Measurements from ENCODE around the gene KLK5. TPM values are rescaled to one million over a fixed set of nuclear protein-coding genes. Genes with fewer than 3 reads are reported as not detected.

Gene KLK5
- total and polyA plus RNA-seq, 4 donors, result not detected

DNA sequence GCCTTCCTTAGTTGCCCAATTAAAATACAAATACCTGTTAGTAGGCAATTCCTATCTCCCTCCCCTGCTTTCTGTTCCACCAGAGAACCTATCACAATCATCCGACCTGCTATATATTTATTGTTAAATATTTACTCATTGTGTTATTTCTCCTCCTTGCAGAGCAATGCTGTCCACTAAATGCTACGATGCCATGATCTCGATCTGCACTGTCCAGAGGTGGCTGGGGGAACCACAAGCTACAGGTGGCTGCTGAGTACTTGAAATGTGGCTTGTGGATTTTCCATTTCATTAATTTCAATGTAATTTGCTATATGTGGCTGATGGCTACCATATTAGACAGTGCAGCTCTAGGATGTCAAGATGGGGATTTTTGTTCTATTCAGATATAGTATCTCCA is 11.4 kb upstream of the KLK5 start:
- 67% methylated on average over 3 of the region's 3 CpGs for WGBS
- Histone ChIP-seq H3K4me1 (ENCODE audit: control insufficient read depth in 4 of 4, insufficient read depth in 4 of 4, low read length in 3 of 4) (no peaks in the 10 kb centered on the region), H3K27ac (ENCODE audit: low read depth in 1 of 2, low read length in 2 of 2) (no peak overlapping the region), H3K9ac (ENCODE audit: low read depth in 1 of 2, low read length in 2 of 2) (no peak overlapping the region), H3K36me3 (ENCODE audit: control insufficient read depth in 4 of 4, insufficient read depth in 3 of 4, low read depth in 1 of 4, low read length in 3 of 4) (no peaks in the 10 kb centered on the region), H3K9me3 (ENCODE audit: control insufficient read depth in 4 of 4, low read length in 3 of 4) (peaks cover 0 to 8% (median 1%) of the 10 kb centered on the region in 4 donors), H3K4me3 (ENCODE audit: low read depth in 1 of 3, low read length in 3 of 3) (no peak overlapping the region), H3K27me3 (ENCODE audit: control insufficient read depth in 4 of 4, insufficient read depth in 4 of 4, low read length in 3 of 4) (peaks cover 0 to 5% (median 0%) of the 10 kb centered on the region in 4 donors)
- no peak for DNase-seq (ENCODE audit: low spot score)
- TF ChIP-seq, protein P1, sequence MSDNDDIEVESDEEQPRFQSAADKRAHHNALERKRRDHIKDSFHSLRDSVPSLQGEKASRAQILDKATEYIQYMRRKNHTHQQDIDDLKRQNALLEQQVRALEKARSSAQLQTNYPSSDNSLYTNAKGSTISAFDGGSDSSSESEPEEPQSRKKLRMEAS (IDR thresholded peaks at IDR 0.05), result no peak
- TF ChIP-seq HNF4A (conservative IDR thresholded peaks at IDR 0.05) (no peak), SP1 (IDR thresholded peaks at IDR 0.05) (no peak), ZBTB33 (IDR thresholded peaks at IDR 0.05) (no peak), GABPA (IDR thresholded peaks at IDR 0.05 in 1 of 2, conservative IDR thresholded peaks at IDR 0.05 in 1 of 2) (no peak)

DNA sequence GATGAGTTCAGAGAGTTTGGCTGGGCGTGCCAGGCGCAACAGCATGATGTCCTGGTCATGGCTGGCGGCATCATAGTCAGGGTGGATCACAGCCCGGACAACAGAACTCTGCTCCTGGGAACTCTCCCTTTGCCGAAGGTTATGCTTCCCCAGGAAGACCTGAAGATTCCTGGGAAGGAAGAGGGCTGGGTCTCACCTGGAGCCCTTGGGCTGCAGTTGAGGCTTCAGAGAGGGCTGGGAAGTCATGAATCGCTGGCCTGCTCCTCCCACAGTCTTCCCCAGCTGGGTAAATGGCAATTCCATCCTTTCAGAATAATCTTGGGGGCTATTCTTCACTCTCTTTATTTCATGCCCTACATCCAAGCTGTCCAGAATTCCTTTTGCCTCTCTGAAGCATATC is 10.5 kb upstream of the KLK5 start:
- H3K9me3 ChIP-seq (ENCODE audit: control insufficient read depth in 4 of 4, low read length in 3 of 4), result peaks cover 0 to 8% (median 1%) of the 10 kb centered on the region in 4 donors
- TF ChIP-seq FOXA2 (IDR thresholded peaks at IDR 0.05) (no peak), TAF1 (conservative IDR thresholded peaks at IDR 0.05) (no peak), NR2F2 (IDR thresholded peaks at IDR 0.05) (no peak), JUND (IDR thresholded peaks at IDR 0.05) (no peak), EGR1 (IDR thresholded peaks at IDR 0.05; ENCODE audit: low read depth in 2 of 2) (no peak), HNF4A (conservative IDR thresholded peaks at IDR 0.05) (no peak), ATF3 (IDR thresholded peaks at IDR 0.05) (no peak), FOXA1 (IDR thresholded peaks at IDR 0.05) (no peak), RAD21 (IDR thresholded peaks at IDR 0.05) (no peak), SP1 (IDR thresholded peaks at IDR 0.05) (no peak), REST (IDR thresholded peaks at IDR 0.05) (no peak), GABPA (IDR thresholded peaks at IDR 0.05 in 1 of 2, conservative IDR thresholded peaks at IDR 0.05 in 1 of 2) (no peak), ZBTB33 (IDR thresholded peaks at IDR 0.05) (no peak), RXRA (IDR thresholded peaks at IDR 0.05) (no peak)
- TF ChIP-seq, protein P1 (IDR thresholded peaks at IDR 0.05), result no peak
- TF ChIP-seq, protein P2, sequence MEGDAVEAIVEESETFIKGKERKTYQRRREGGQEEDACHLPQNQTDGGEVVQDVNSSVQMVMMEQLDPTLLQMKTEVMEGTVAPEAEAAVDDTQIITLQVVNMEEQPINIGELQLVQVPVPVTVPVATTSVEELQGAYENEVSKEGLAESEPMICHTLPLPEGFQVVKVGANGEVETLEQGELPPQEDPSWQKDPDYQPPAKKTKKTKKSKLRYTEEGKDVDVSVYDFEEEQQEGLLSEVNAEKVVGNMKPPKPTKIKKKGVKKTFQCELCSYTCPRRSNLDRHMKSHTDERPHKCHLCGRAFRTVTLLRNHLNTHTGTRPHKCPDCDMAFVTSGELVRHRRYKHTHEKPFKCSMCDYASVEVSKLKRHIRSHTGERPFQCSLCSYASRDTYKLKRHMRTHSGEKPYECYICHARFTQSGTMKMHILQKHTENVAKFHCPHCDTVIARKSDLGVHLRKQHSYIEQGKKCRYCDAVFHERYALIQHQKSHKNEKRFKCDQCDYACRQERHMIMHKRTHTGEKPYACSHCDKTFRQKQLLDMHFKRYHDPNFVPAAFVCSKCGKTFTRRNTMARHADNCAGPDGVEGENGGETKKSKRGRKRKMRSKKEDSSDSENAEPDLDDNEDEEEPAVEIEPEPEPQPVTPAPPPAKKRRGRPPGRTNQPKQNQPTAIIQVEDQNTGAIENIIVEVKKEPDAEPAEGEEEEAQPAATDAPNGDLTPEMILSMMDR (IDR thresholded peaks at IDR 0.05; ENCODE audit: low read depth, low read length, missing input control), result no peak
- no peaks in the 10 kb centered on the region for H3K4me1 ChIP-seq (ENCODE audit: control insufficient read depth in 4 of 4, insufficient read depth in 4 of 4, low read length in 3 of 4)
- no peaks in the 10 kb centered on the region for H3K36me3 ChIP-seq (ENCODE audit: control insufficient read depth in 4 of 4, insufficient read depth in 3 of 4, low read depth in 1 of 4, low read length in 3 of 4)
- peaks cover 0 to 5% (median 0%) of the 10 kb centered on the region in 4 donors for H3K27me3 ChIP-seq (ENCODE audit: control insufficient read depth in 4 of 4, insufficient read depth in 4 of 4, low read length in 3 of 4)
- H3K27ac ChIP-seq (ENCODE audit: low read depth in 1 of 2, low read length in 2 of 2), result no peak overlapping the region
- no peak overlapping the region for H3K4me3 ChIP-seq (ENCODE audit: low read depth in 1 of 3, low read length in 3 of 3)
- WGBS, result 78% methylated on average over 6 of the region's 6 CpGs
- DNase-seq (ENCODE audit: low spot score), result no peak
- no peak overlapping the region for H3K9ac ChIP-seq (ENCODE audit: low read depth in 1 of 2, low read length in 2 of 2)

All from liver (tissue), 9 donors.